Kidney (tissue), 14 donors: Measurements from ENCODE around the gene BRINP3. TPM values are rescaled to one million over a fixed set of nuclear protein-coding genes. Genes with fewer than 3 reads are reported as not detected.
A peak's percentile ranks its signal among the peaks of the same experiment; 100 is the strongest.

Experiments
- DNase-seq, 5 donors: peaks; one replicate each; pipeline ENCODE4 v3.0.0-alpha.2; 2013 to 2020
- FAIRE-seq: peaks from 2 replicates; lab custom pipeline; 2012; peaks lifted over from hg19 to GRCh38; lab: Jason Lieb, UNC
- H3K27ac ChIP-seq, 2 donors: one replicate each; pipeline ENCODE4 v1.7.0; 2013; ENCODE audit warnings: low read depth in 2 of 2, low read length in 2 of 2, inconsistent platforms in 1 of 2
- H3K27me3 ChIP-seq: one replicate; pipeline ENCODE4 v1.7.1; 2013; ENCODE audit warnings: low read length, inconsistent platforms; ENCODE audit not compliant: control insufficient read depth, insufficient read depth
- H3K36me3 ChIP-seq, 3 donors: one replicate each; pipeline versions ENCODE4 v1.7.0 to v1.7.1; 2013; ENCODE audit warnings: low read length in 3 of 3, control low read depth in 1 of 3, inconsistent platforms in 1 of 3; ENCODE audit not compliant: insufficient read depth in 3 of 3, control insufficient read depth in 2 of 3
- H3K4me1 ChIP-seq, 3 donors: one replicate each; pipeline versions ENCODE4 v1.7.0 to v1.7.1; 2013; ENCODE audit warnings: low read length in 3 of 3, inconsistent platforms in 1 of 3, low read depth in 1 of 3; ENCODE audit not compliant: control insufficient read depth in 2 of 3, insufficient read depth in 2 of 3
- H3K4me3 ChIP-seq, 3 donors: one replicate each; pipeline versions ENCODE4 v1.7.0 to v1.8.1; 2013; ENCODE audit warnings: low read length in 3 of 3, control low read depth in 1 of 3, inconsistent platforms in 1 of 3
- H3K9ac ChIP-seq, 3 donors: one replicate each; pipeline versions ENCODE4 v1.7.0 to v1.7.1; 2013; ENCODE audit warnings: low read length in 3 of 3, control low read depth in 1 of 3, inconsistent platforms in 1 of 3
- H3K9me3 ChIP-seq, 3 donors: one replicate each; pipeline versions ENCODE4 v1.7.0 to v1.7.1; 2013; ENCODE audit warnings: low read length in 3 of 3, control low read depth in 1 of 3, inconsistent platforms in 1 of 3; ENCODE audit not compliant: control insufficient read depth in 2 of 3, insufficient read depth in 1 of 3
- intact Hi-C: fragments of 100-400 bp; cut with DNase I; formaldehyde crosslinking; loops from one replicate; pipeline ENCODE4 v1.11.1; 2022
- polyA plus RNA-seq: library from polyadenylated mRNA; stranded (reverse); fragments of 350-450 nt; fragmentation: Illumina TruSeq; extraction: RNeasy Lipid Tissue Mini Kit (QIAGEN cat#74804); gene quantifications from one replicate; pipeline ENCODE4 v1.2.3, GENCODE V29; 2014; ENCODE audit warnings: low read depth, low replicate concordance; ENCODE audit not compliant: insufficient read depth
- total RNA-seq: library from RNA; stranded (reverse); fragmentation: NEBNext Ultra II Directional; extraction: Animal tissue kit (Norgen Biotek cat#: 25700); gene quantifications from one replicate; pipeline ENCODE4 v1.2.1, GENCODE V29; 2021
- TF ChIP-seq, protein P1 (sequence below): IDR thresholded peaks from 3 replicates; pipeline ENCODE4 v1.5.1; 2012; ENCODE audit warnings: mild to moderate bottlenecking, moderate library complexity, borderline replicate concordance; ENCODE audit not compliant: insufficient read depth; ENCODE audit errors: extremely low read depth
- donor health status: control.
- donor health status: control.
- donor health status: control.
- donor health status: control.
- donor health status: control.
- donor health status: DM: yes; HTN: yes; CAD: no.
- donor health status: Normal renal cell carcinoma (clear cell type).

The BRINP3 gene
- total and polyA plus RNA-seq, 2 donors from 2014 or later: 1.4 to 1.8 TPM

DNA sequence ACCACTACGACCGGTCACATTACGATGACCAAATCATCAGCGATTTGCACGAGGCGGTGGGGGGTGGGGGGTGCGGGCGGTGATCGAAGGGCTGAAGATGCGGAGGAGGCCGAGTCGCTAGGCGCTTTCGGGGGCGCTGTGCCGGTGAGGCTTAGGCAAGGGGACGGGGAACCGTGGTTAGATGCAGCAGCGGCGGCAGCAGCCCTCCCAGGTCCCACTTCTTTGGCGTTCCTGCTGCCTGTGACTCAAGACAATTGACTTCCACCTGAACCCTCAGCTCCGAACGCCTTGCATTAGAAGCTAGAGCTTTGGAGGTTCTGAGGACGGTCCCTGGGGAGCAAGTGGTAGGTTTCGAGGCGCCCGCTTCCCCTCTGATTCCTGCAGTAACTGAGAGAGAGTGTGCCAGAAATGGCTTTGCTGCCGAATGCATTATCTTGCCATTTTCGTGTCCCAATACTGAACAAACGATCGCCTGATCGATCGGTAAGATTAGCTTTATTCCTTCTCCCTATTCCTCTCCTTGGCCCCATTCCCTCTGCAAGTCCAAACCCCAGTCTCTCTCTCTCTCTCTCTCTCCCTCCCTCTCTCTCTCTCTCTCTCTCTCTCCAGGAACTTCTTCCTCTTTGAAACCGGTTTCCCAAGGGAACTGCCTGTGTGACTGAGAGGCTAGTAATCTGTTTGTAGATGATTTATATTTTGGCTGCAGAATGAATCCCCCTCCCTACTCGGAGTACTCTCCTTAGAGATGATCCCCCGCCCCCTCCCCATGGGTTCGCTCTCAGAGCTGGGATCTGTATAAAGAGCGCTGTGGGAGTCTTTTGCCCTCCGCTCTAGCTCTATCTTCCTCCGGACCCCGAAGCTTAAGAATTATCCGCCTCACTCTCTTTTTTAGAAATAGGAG, 735 bp upstream of the BRINP3 start:
- peak; percentile 42 to 75 (median 61) for DNase-seq
- Histone ChIP-seq H3K27me3 (peaks cover 7% of the 10 kb centered on the region), H3K36me3 (no peaks in the 10 kb centered on the region), H3K4me3 (peak overlapping the region; percentile 54 to 71 (median 64)), H3K9ac (peak overlapping the region in 1 of 3 donors; percentile 40), H3K9me3 (no peaks in the 10 kb centered on the region), H3K27ac (no peak overlapping the region), H3K4me1 (peaks cover 0 to 3% (median 0%) of the 10 kb centered on the region in 3 donors)
- TF ChIP-seq, protein P1, sequence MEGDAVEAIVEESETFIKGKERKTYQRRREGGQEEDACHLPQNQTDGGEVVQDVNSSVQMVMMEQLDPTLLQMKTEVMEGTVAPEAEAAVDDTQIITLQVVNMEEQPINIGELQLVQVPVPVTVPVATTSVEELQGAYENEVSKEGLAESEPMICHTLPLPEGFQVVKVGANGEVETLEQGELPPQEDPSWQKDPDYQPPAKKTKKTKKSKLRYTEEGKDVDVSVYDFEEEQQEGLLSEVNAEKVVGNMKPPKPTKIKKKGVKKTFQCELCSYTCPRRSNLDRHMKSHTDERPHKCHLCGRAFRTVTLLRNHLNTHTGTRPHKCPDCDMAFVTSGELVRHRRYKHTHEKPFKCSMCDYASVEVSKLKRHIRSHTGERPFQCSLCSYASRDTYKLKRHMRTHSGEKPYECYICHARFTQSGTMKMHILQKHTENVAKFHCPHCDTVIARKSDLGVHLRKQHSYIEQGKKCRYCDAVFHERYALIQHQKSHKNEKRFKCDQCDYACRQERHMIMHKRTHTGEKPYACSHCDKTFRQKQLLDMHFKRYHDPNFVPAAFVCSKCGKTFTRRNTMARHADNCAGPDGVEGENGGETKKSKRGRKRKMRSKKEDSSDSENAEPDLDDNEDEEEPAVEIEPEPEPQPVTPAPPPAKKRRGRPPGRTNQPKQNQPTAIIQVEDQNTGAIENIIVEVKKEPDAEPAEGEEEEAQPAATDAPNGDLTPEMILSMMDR: no peak
- FAIRE-seq: no peak
- intact Hi-C loops: no loop called here

DNA sequence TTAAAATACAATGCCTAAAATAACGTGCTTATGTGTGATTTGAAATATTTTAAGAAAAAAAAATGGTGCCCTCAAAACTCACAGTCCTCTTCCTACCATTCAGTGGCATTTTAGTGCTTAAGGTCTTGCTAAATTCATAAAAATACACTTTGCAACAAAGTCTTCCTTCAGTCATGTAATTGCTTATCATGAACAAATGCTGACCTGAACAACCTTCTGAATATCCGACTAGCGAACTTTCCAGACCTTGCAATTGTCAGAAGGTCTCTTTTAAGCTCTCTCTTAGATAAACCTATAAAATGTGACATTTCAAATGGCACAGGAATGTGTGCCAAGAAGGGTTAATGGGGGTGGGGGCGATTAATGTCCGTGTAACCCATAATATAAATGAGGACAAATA, 858 bp downstream of the BRINP3 start:
- no peak overlapping the region for H3K9ac ChIP-seq
- no peaks in the 10 kb centered on the region for H3K36me3 ChIP-seq
- H3K27ac ChIP-seq: no peak overlapping the region
- no peak for DNase-seq
- peaks cover 7% of the 10 kb centered on the region for H3K27me3 ChIP-seq
- no peaks in the 10 kb centered on the region for H3K9me3 ChIP-seq
- FAIRE-seq: no peak
- TF ChIP-seq, protein P1: no peak
- H3K4me1 ChIP-seq: peaks cover 0 to 3% (median 0%) of the 10 kb centered on the region in 3 donors
- H3K4me3 ChIP-seq: no peak overlapping the region
- intact Hi-C loops: no loop called here

DNA sequence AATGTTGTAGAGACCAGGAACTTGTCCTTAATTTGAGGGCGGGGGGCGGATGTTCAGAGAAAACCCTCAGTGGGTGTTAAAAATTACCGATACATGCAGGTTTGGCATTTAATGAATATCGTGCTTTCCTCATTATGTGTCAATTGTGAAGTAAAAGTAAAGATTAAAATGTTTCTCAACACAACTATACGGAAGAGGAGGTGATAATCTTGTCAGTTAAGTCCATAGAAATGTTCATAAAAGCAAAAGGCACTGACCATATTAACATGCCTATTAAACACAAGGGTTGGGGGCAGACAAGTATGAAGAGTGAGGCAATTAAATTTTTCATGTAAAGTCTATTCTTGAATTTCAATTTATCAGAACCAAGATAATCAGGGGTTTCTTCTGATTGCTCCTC, 1.3 kb downstream of the BRINP3 start:
- TF ChIP-seq, protein P1: no peak
- intact Hi-C loops: no loop called here
- no peak overlapping the region for H3K27ac ChIP-seq
- H3K9me3 ChIP-seq: no peaks in the 10 kb centered on the region
- no peaks in the 10 kb centered on the region for H3K36me3 ChIP-seq
- peaks cover 0 to 3% (median 0%) of the 10 kb centered on the region in 3 donors for H3K4me1 ChIP-seq
- H3K27me3 ChIP-seq: peaks cover 7% of the 10 kb centered on the region
- DNase-seq: no peak
- FAIRE-seq: no peak
- H3K9ac ChIP-seq: no peak overlapping the region
- H3K4me3 ChIP-seq: peak overlapping the region in 1 of 3 donors; percentile 61
